ENCODE measurements around the gene RPL13.

RPL13 gene

DNA sequence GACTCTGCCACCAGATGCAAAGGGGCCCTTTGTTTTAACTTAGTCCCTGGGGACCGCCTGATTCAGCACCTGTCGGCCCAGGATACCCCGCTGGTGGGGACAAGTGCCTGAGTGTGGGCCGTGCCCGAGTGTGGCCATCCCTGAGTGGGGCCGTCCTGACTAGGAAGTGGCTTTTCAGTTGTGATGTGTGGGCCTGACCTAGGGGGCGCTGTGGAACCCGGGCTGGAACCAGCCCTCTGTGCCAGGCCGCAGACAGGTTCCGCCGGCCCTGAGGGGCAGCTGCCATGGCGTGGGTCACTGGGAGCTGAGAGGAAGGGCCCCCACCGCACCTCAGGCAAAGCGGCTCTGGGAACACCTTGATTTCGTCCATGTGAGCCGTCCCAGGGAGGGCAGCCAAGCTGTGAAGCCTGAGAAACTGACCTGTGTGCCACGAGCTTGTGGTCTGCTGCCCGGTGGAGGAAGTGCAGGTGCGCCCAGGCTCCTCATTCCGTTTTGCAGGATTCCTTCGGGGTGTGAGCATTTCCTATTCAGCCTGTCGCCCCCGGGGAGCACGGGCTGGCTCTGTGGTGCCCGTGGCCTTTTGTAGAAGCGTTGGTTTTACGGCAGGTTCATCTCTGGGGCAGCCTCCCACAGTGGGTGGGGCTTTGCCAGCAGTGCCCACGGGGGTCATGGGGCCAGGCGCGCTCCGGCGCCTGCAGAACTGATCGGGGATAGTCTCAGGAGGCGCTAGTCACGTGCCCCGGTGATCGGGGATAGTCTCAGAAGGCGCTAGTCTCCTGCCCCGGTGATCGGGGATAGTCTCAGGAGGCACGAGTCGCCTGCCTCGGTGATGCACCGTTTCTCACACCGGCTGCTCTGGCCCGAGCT, 5.3 kb downstream of the RPL13 start (continued):
- TF ChIP-seq, protein P1, sequence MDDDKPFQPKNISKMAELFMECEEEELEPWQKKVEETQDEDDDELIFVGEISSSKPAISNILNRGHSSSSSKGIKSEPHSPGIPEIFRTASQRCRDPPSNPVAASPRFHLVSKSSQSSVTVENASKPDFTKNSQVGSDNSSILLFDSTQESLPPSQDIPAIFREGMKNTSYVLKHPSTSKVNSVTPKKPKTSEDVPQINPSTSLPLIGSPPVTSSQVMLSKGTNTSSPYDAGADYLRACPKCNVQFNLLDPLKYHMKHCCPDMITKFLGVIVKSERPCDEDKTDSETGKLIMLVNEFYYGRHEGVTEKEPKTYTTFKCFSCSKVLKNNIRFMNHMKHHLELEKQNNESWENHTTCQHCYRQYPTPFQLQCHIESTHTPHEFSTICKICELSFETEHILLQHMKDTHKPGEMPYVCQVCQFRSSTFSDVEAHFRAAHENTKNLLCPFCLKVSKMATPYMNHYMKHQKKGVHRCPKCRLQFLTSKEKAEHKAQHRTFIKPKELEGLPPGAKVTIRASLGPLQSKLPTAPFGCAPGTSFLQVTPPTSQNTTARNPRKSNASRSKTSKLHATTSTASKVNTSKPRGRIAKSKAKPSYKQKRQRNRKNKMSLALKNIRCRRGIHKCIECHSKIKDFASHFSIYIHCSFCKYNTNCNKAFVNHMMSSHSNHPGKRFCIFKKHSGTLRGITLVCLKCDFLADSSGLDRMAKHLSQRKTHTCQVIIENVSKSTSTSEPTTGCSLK (tag by site-specific recombination; IDR thresholded peaks at IDR 0.05): no peak
- TF ChIP-seq ZNF148 (tag by site-specific recombination; IDR thresholded peaks at IDR 0.05; ENCODE audit: borderline replicate concordance): no peak
- 0 out of 2 replicates have a peak, but pooled peaks have one; percentile 43 for TF ChIP-seq ZNF239 (tag by site-specific recombination; IDR thresholded peaks at IDR 0.05)
- TF ChIP-seq IKZF3 (tag by site-specific recombination; IDR thresholded peaks at IDR 0.05): 0 out of 2 replicates have a peak, but pooled peaks have one; percentile 34
- TF ChIP-seq ZBTB17 (tag by site-specific recombination; IDR thresholded peaks at IDR 0.05): peak; percentile 88
- TF ChIP-seq, protein P2, sequence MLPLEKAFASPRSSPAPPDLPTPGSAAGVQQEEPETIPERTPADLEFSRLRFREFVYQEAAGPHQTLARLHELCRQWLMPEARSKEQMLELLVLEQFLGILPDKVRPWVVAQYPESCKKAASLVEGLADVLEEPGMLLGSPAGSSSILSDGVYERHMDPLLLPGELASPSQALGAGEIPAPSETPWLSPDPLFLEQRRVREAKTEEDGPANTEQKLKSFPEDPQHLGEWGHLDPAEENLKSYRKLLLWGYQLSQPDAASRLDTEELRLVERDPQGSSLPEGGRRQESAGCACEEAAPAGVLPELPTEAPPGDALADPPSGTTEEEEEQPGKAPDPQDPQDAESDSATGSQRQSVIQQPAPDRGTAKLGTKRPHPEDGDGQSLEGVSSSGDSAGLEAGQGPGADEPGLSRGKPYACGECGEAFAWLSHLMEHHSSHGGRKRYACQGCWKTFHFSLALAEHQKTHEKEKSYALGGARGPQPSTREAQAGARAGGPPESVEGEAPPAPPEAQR (tag by site-specific recombination; IDR thresholded peaks at IDR 0.05): 0 out of 2 replicates have a peak, but pooled peaks have one; percentile 63
- TF ChIP-seq ZNF121 (tag by site-specific recombination; IDR thresholded peaks at IDR 0.05): peak; percentile 84; the same call in 1 of the 2 replicates
- no peak for TF ChIP-seq ZNF362 (tag by site-specific recombination; IDR thresholded peaks at IDR 0.05)
- peak; percentile 65; the same call in 1 of the 2 replicates for TF ChIP-seq PRDM2 (tag by site-specific recombination; IDR thresholded peaks at IDR 0.05; ENCODE audit: borderline replicate concordance)
- TF ChIP-seq ZBTB26 (tag by site-specific recombination; optimal IDR thresholded peaks at IDR 0.05): peak; percentile 55
- TF ChIP-seq, protein P3, sequence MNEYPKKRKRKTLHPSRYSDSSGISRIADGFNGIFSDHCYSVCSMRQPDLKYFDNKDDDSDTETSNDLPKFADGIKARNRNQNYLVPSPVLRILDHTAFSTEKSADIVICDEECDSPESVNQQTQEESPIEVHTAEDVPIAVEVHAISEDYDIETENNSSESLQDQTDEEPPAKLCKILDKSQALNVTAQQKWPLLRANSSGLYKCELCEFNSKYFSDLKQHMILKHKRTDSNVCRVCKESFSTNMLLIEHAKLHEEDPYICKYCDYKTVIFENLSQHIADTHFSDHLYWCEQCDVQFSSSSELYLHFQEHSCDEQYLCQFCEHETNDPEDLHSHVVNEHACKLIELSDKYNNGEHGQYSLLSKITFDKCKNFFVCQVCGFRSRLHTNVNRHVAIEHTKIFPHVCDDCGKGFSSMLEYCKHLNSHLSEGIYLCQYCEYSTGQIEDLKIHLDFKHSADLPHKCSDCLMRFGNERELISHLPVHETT (tag by site-specific recombination; IDR thresholded peaks at IDR 0.05): 0 out of 2 replicates have a peak, but pooled peaks have one; percentile 31
- peak; percentile 79 for TF ChIP-seq EGR2 (tag by site-specific recombination; IDR thresholded peaks at IDR 0.05; ENCODE audit: low read depth)
- TF ChIP-seq HOXD13 (CRISPR knock-in tag; IDR thresholded peaks at IDR 0.05; ENCODE audit: borderline replicate concordance): peak; percentile 77; the same call in 1 of the 2 replicates
